GM10266 (cell line): Measurements from ENCODE around the gene VPS33B.

Source experiments
- DNase-seq: peaks from one replicate; pipeline ENCODE4 v3.0.0; 2012; ENCODE audit errors: extremely low spot score
- CTCF ChIP-seq: IDR thresholded peaks from 2 replicates; pipeline ENCODE4 v1.5.1; 2012; ENCODE audit warnings: mild to moderate bottlenecking, low read depth; ENCODE audit not compliant: control insufficient read depth, insufficient read depth; ENCODE audit errors: missing control alignments

VPS33B gene

GRCh38 chr15:91022075-91022831 is at the start of gene VPS33B:
Gene VPS33B, minus strand, starts transcription at chr15:91022594. Its CDS starts 345 bp downstream, at chr15:91022249.
- peak; percentile 65 for DNase-seq

GRCh38 chr15:91072161-91072560 is 49.8 kb upstream of the VPS33B start:
- DNase-seq, result no peak
- TF ChIP-seq CTCF, result no peak

More at GRCh38 chr15:91022075-91022831, at the start of gene VPS33B:
- no peak for TF ChIP-seq CTCF

- DNase-seq, result no peak
- TF ChIP-seq CTCF, result no peak
Measured at GRCh38 chr15:91070872-91071271, 48.5 kb upstream of the VPS33B start.

GRCh38 chr15:91068966-91069365 is 46.6 kb upstream of the VPS33B start:
- DNase-seq, result no peak
- no peak for TF ChIP-seq CTCF

GRCh38 chr15:91068436-91068835 is 46.0 kb upstream of the VPS33B start:
- no peak for DNase-seq
- no peak for TF ChIP-seq CTCF

GRCh38 chr15:91067036-91067435 is 44.6 kb upstream of the VPS33B start:
- no peak for TF ChIP-seq CTCF
- DNase-seq, result no peak

GRCh38 chr15:91065505-91065904 is 43.1 kb upstream of the VPS33B start:
- DNase-seq, result no peak
- TF ChIP-seq CTCF, result no peak
